ENCODE measurements around the gene CCDC97. TPM values are rescaled to one million over a fixed set of nuclear protein-coding genes. Genes with fewer than 3 reads are reported as not detected.
A peak's percentile ranks its signal among the peaks of the same experiment; 100 is the strongest.
"Not testable (repeated sequence)": the region's sequence is repeated elsewhere in the genome, so short reads cannot be mapped to it uniquely, and the experiment has no call there.

The CCDC97 gene
- total RNA-seq, 1 donor from 2014 or later, result 8.9 TPM

GRCh38 chr19:41332000-41332399 is 22.0 kb downstream of the CCDC97 start:
- no peaks in the 10 kb centered on the region for H3K27me3 ChIP-seq (ENCODE audit: control insufficient read depth in 3 of 3, insufficient read depth in 3 of 3, low read length in 3 of 3)
- H3K4me1 ChIP-seq (ENCODE audit: control insufficient read depth in 3 of 3, insufficient read depth in 3 of 3, low read length in 3 of 3), result peaks cover 16 to 21% (median 21%) of the 10 kb centered on the region in 3 donors
- H3K36me3 ChIP-seq (ENCODE audit: control insufficient read depth in 3 of 3, insufficient read depth in 3 of 3, low read length in 3 of 3), result peaks cover 6 to 9% (median 6%) of the 10 kb centered on the region in 3 donors
- no peaks in the 10 kb centered on the region for H3K9me3 ChIP-seq (ENCODE audit: control insufficient read depth in 3 of 3, low read length in 3 of 3)
- no peak overlapping the region for H3K27ac ChIP-seq (ENCODE audit: low read depth, low read length)
- H3K9ac ChIP-seq (ENCODE audit: low read depth in 1 of 3, low read length in 3 of 3), result no peak overlapping the region
- no peak overlapping the region for H3K4me3 ChIP-seq (ENCODE audit: low read length in 3 of 3)

GRCh38 chr19:41332468-41332867 is 22.5 kb downstream of the CCDC97 start:
- H3K9ac ChIP-seq (ENCODE audit: low read depth in 1 of 3, low read length in 3 of 3), result no peak overlapping the region
- no peaks in the 10 kb centered on the region for H3K9me3 ChIP-seq (ENCODE audit: control insufficient read depth in 3 of 3, low read length in 3 of 3)
- no peak overlapping the region for H3K27ac ChIP-seq (ENCODE audit: low read depth, low read length)
- peaks cover 14 to 17% (median 16%) of the 10 kb centered on the region in 3 donors for H3K4me1 ChIP-seq (ENCODE audit: control insufficient read depth in 3 of 3, insufficient read depth in 3 of 3, low read length in 3 of 3)
- no peak overlapping the region for H3K4me3 ChIP-seq (ENCODE audit: low read length in 3 of 3)
- peaks cover 6 to 9% (median 6%) of the 10 kb centered on the region in 3 donors for H3K36me3 ChIP-seq (ENCODE audit: control insufficient read depth in 3 of 3, insufficient read depth in 3 of 3, low read length in 3 of 3)
- H3K27me3 ChIP-seq (ENCODE audit: control insufficient read depth in 3 of 3, insufficient read depth in 3 of 3, low read length in 3 of 3), result no peaks in the 10 kb centered on the region

- Histone ChIP-seq H3K27me3 (ENCODE audit: control insufficient read depth in 3 of 3, insufficient read depth in 3 of 3, low read length in 3 of 3) (no peaks in the 10 kb centered on the region), H3K4me1 (ENCODE audit: control insufficient read depth in 3 of 3, insufficient read depth in 3 of 3, low read length in 3 of 3) (no peaks in the 10 kb centered on the region), H3K9me3 (ENCODE audit: control insufficient read depth in 3 of 3, low read length in 3 of 3) (no peaks in the 10 kb centered on the region), H3K4me3 (ENCODE audit: low read length in 3 of 3) (no peak overlapping the region), H3K36me3 (ENCODE audit: control insufficient read depth in 3 of 3, insufficient read depth in 3 of 3, low read length in 3 of 3) (peaks cover 6 to 8% (median 7%) of the 10 kb centered on the region in 3 donors), H3K9ac (ENCODE audit: low read depth in 1 of 3, low read length in 3 of 3) (no peak overlapping the region), H3K27ac (ENCODE audit: low read depth, low read length) (peak overlapping the region; percentile 48)
Observed at GRCh38 chr19:41334793-41335192, 24.8 kb downstream of the CCDC97 start.

DNA sequence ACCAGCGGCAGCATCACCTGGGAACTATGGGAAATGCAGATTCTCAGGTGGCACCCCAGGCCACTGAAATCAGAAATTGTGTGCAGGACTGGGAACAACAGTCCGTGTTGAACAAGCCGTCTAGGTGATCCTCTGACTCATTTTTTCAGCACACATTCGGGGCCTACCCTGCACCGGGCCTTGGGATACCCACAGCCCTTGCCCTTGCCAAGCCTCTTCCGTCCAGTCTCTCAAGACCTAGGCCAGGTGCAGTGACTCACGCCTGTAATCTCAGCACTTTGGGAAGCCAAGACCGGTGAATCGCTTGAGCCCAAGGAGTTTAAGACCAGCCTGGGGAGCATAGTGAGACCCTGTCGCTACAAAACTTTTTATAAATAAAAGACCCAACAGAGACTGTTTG is 25.5 kb downstream of the CCDC97 start:
- no peaks in the 10 kb centered on the region for H3K27me3 ChIP-seq (ENCODE audit: control insufficient read depth in 3 of 3, insufficient read depth in 3 of 3, low read length in 3 of 3)
- H3K27ac ChIP-seq (ENCODE audit: low read depth, low read length), result no peak overlapping the region
- H3K4me1 ChIP-seq (ENCODE audit: control insufficient read depth in 3 of 3, insufficient read depth in 3 of 3, low read length in 3 of 3), result no peaks in the 10 kb centered on the region
- H3K9me3 ChIP-seq (ENCODE audit: control insufficient read depth in 3 of 3, low read length in 3 of 3), result no peaks in the 10 kb centered on the region
- H3K9ac ChIP-seq (ENCODE audit: low read depth in 1 of 3, low read length in 3 of 3), result no peak overlapping the region
- no peak overlapping the region for H3K4me3 ChIP-seq (ENCODE audit: low read length in 3 of 3)
- peaks cover 6 to 9% (median 8%) of the 10 kb centered on the region in 3 donors for H3K36me3 ChIP-seq (ENCODE audit: control insufficient read depth in 3 of 3, insufficient read depth in 3 of 3, low read length in 3 of 3)

- H3K4me3 ChIP-seq (ENCODE audit: low read length in 3 of 3), result no peak overlapping the region
- peaks cover 0 to 6% (median 0%) of the 10 kb centered on the region in 3 donors for H3K4me1 ChIP-seq (ENCODE audit: control insufficient read depth in 3 of 3, insufficient read depth in 3 of 3, low read length in 3 of 3)
- no peaks in the 10 kb centered on the region for H3K27me3 ChIP-seq (ENCODE audit: control insufficient read depth in 3 of 3, insufficient read depth in 3 of 3, low read length in 3 of 3)
- H3K27ac ChIP-seq (ENCODE audit: low read depth, low read length), result no peak overlapping the region
- peaks cover 6 to 16% (median 15%) of the 10 kb centered on the region in 3 donors for H3K36me3 ChIP-seq (ENCODE audit: control insufficient read depth in 3 of 3, insufficient read depth in 3 of 3, low read length in 3 of 3)
- no peaks in the 10 kb centered on the region for H3K9me3 ChIP-seq (ENCODE audit: control insufficient read depth in 3 of 3, low read length in 3 of 3)
- H3K9ac ChIP-seq (ENCODE audit: low read depth in 1 of 3, low read length in 3 of 3), result no peak overlapping the region
Observed at GRCh38 chr19:41339936-41340335, 30.0 kb downstream of the CCDC97 start.

GRCh38 chr19:41341669-41342490 is 31.9 kb downstream of the CCDC97 start:
- Histone ChIP-seq H3K4me1 (ENCODE audit: control insufficient read depth in 3 of 3, insufficient read depth in 3 of 3, low read length in 3 of 3) (peaks cover 0 to 6% (median 0%) of the 10 kb centered on the region in 3 donors), H3K9ac (ENCODE audit: low read depth in 1 of 3, low read length in 3 of 3) (no peak overlapping the region), H3K4me3 (ENCODE audit: low read length in 3 of 3) (no peak overlapping the region), H3K36me3 (ENCODE audit: control insufficient read depth in 3 of 3, insufficient read depth in 3 of 3, low read length in 3 of 3) (peaks cover 6 to 16% (median 16%) of the 10 kb centered on the region in 3 donors), H3K27me3 (ENCODE audit: control insufficient read depth in 3 of 3, insufficient read depth in 3 of 3, low read length in 3 of 3) (no peaks in the 10 kb centered on the region), H3K27ac (ENCODE audit: low read depth, low read length) (no peak overlapping the region), H3K9me3 (ENCODE audit: control insufficient read depth in 3 of 3, low read length in 3 of 3) (no peaks in the 10 kb centered on the region)

- Histone ChIP-seq H3K36me3 (ENCODE audit: control insufficient read depth in 3 of 3, insufficient read depth in 3 of 3, low read length in 3 of 3) (peaks cover 6 to 16% (median 16%) of the 10 kb centered on the region in 3 donors), H3K4me3 (ENCODE audit: low read length in 3 of 3) (no peak overlapping the region), H3K27ac (ENCODE audit: low read depth, low read length) (no peak overlapping the region), H3K27me3 (ENCODE audit: control insufficient read depth in 3 of 3, insufficient read depth in 3 of 3, low read length in 3 of 3) (no peaks in the 10 kb centered on the region), H3K4me1 (ENCODE audit: control insufficient read depth in 3 of 3, insufficient read depth in 3 of 3, low read length in 3 of 3) (peaks cover 0 to 6% (median under 1%) of the 10 kb centered on the region in 3 donors), H3K9ac (ENCODE audit: low read depth in 1 of 3, low read length in 3 of 3) (no peak overlapping the region), H3K9me3 (ENCODE audit: control insufficient read depth in 3 of 3, low read length in 3 of 3) (no peaks in the 10 kb centered on the region)
Observed at GRCh38 chr19:41344162-41344561, 34.2 kb downstream of the CCDC97 start.

DNA sequence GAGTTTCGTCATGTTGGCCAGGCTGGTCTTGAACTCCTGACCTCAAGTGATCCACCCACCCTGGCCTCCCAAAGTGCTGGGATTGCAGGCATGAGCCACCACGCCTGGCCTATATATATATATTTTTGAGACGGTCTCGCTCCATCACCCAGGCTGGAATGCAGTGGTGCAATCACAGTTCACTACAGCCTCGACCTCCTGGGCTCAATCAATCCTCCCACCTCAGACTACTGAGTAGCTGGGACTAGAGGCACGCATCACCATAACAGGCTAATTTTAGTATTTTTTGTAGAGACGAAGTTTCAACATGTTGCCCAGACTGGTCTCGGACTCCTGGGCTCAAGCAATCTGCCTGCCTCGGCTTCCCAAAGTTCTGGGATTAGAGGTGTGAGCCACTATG is 36.9 kb downstream of the CCDC97 start:
- Histone ChIP-seq H3K27me3 (ENCODE audit: control insufficient read depth in 3 of 3, insufficient read depth in 3 of 3, low read length in 3 of 3) (peaks cover 0 to 12% (median 9%) of the 10 kb centered on the region in 3 donors), H3K4me1 (ENCODE audit: control insufficient read depth in 3 of 3, insufficient read depth in 3 of 3, low read length in 3 of 3) (peaks cover 11 to 14% (median 14%) of the 10 kb centered on the region in 3 donors), H3K36me3 (ENCODE audit: control insufficient read depth in 3 of 3, insufficient read depth in 3 of 3, low read length in 3 of 3) (peaks cover 4 to 11% (median 11%) of the 10 kb centered on the region in 3 donors)
- H3K9me3 ChIP-seq (ENCODE audit: control insufficient read depth in 3 of 3, low read length in 3 of 3); H3K4me3 ChIP-seq (ENCODE audit: low read length in 3 of 3); H3K27ac ChIP-seq (ENCODE audit: low read depth, low read length); H3K9ac ChIP-seq (ENCODE audit: low read depth in 1 of 3, low read length in 3 of 3): not testable (repeated sequence)

GRCh38 chr19:41350735-41351338 is 40.9 kb downstream of the CCDC97 start:
- H3K9ac ChIP-seq (ENCODE audit: low read depth in 1 of 3, low read length in 3 of 3), result peak overlapping the region; percentile 56 to 74 (median 63)
- H3K27me3 ChIP-seq (ENCODE audit: control insufficient read depth in 3 of 3, insufficient read depth in 3 of 3, low read length in 3 of 3), result peaks cover 0 to 42% (median 38%) of the 10 kb centered on the region in 3 donors

More at GRCh38 chr19:41350735-41351338, 40.9 kb downstream of the CCDC97 start:
- Histone ChIP-seq H3K9me3 (ENCODE audit: control insufficient read depth in 3 of 3, low read length in 3 of 3) (no peaks in the 10 kb centered on the region), H3K4me3 (ENCODE audit: low read length in 3 of 3) (peak overlapping the region; percentile 75 to 85 (median 76)), H3K36me3 (ENCODE audit: control insufficient read depth in 3 of 3, insufficient read depth in 3 of 3, low read length in 3 of 3) (no peaks in the 10 kb centered on the region), H3K4me1 (ENCODE audit: control insufficient read depth in 3 of 3, insufficient read depth in 3 of 3, low read length in 3 of 3) (peaks cover 29 to 37% (median 30%) of the 10 kb centered on the region in 3 donors), H3K27ac (ENCODE audit: low read depth, low read length) (peak overlapping the region; percentile 44)
